HEK293T (cell line): ENCODE data around the gene ARHGAP6.

Experiments used
- ELF4 ChIP-seq: fragments of 450-650 bp; IDR thresholded peaks from 2 replicates; pipeline ENCODE4 v1.6.1; 2017; ENCODE audit warnings: antibody characterized with exemption
- SP1 ChIP-seq: fragments of 450-650 bp; IDR thresholded peaks from 2 replicates; pipeline ENCODE4 v1.6.1; 2017

- TF ChIP-seq ELF4 (no peak), SP1 (no peak)
Measured at GRCh38 chrX:11484290-11484689, 181.4 kb downstream of the ARHGAP6 start.
